Posterior vena cava (tissue), 2 donors: Measurements from ENCODE around the gene CELF4. TPM values are rescaled to one million over a fixed set of nuclear protein-coding genes. Genes with fewer than 3 reads are reported as not detected.
"Not testable (repeated sequence)": the region's sequence is repeated elsewhere in the genome, so short reads cannot be mapped to it uniquely, and the experiment has no call there.

Experiments used
- DNase-seq: peaks from one replicate; pipeline ENCODE4 v3.0.0-alpha.2; 2020; ENCODE audit warnings: low spot score
- intact Hi-C, 2 donors: fragments of 100-400 bp; cut with DNase I; formaldehyde crosslinking; loops; one replicate each; pipeline versions ENCODE4 v1.14.1 to v1.14.2; 2022 to 2023
- total RNA-seq, 2 donors: library from RNA; stranded (reverse); fragmentation: NEBNext Ultra II Directional; extraction: Animal tissue kit (Norgen Biotek cat#: 25700); gene quantifications; one replicate each; pipeline ENCODE4 v1.2.1, GENCODE V29; 2021
- donor health status: DM: yes; HTN: yes; CAD: no.
- donor health status: DM: yes; HTN: yes; CAD: no.

The CELF4 gene
- total RNA-seq, 2 donors from 2014 or later = not detected

DNA sequence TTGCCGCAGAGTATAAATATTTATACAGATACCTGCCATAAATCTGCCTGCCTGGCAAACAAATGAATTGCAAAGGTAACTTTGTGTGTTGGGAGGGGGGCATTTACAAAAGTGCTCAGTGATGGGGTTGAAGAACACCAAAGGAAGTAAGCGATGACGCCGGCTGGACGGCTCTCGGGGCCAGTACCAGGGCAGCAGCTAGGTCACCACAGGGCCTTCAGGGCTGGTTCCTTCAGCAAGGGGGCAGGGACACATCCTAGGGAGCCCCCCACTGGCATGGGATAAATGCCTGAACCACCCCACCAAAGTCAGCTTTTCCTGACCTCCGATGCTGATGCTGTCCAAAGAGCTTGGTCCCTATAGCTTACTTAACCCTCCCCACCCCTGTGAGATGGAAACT lies 190.4 kb downstream of the CELF4 start:
- intact Hi-C loops = no loop called here
- no peak for DNase-seq

DNA sequence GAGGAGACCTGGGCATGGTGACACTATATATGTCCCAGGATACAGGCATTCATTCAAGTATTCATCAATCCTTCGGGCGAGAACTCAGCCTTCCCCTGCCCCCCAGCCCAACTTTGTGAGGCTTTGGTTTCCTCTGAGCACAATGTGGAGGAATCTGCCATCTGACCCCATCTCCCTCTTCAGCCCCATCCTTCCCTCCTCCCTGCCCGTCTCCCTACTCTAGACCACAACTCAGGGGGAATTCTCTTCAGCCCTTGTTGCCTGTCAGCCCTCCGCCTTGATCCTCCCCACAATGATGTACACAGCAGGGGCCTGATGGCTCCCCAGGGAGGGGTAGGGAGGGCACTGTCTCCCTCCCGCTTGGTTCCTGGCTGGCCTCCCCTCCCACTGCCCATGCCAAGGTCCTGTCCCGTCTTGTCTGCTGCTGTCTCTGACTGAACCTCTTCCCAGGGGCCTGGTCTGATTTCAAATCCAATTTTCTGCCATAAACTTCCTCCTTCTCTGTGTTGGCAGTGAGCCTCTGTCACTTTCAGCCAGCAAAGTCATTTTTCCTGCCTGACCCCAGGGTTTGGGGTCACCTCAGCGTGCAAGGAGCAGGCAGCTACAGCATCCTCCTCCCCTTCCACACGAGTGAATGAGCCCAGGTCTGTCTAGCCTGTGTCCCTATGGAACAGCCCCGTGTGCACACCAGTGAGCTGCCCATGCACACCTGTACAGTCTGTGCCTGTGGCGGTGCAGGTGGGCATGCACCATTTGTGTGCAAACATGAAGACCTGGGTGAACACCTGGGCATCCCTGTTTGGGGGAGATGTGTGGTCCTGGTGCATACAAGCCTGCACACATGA lies 197.3 kb downstream of the CELF4 start:
- no peak for DNase-seq
- intact Hi-C loops = no loop called here

- no peak for DNase-seq
- intact Hi-C loops = no loop called here
These were observed 201.4 kb downstream of the CELF4 start for GRCh38 chr18:37364237-37364636.

GRCh38 chr18:37362158-37362890 lies 203.3 kb downstream of the CELF4 start:
- intact Hi-C loops = no loop called here
- DNase-seq = no peak

DNA sequence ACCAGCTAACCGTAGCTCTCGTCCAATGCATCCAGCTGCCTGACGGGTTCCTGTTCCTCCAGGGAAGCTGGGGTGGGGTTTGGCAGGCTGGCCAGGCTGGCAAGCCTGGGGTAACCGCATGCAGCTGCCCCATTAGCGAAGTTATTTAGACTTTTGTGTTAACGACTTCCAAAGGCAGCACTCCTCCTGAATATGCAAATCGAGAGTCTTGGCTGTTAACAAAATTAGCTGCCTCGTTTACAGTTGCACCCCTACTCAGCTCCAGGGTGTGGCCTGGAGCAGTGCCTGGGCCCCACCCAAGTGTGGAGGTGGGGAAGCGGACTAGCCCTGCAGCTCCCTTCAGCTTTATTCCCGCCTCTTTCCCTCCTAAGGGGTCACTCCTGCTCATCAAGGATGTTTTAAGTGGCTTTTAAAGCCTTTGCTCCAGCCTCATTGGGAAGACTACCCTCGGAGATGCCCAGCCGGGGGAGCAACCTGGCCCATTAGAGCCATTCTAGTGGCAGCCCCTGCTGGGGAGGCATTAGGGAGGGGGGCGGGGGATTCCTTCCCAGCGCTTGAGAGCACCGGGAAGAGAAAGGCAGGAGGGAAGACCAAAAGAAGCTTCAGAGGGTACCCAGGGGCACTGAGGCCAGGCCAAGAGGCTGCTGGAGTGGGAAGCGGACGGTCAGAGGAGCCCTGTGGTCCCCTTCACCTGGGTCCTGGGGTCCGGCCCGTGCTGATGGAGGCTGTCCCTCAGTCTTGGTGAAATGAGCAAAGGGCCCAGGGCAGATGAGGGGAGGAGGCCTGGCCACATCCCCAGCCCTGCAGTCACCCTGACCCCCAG lies 204.1 kb downstream of the CELF4 start:
- intact Hi-C loops = no loop called here
- no peak for DNase-seq

DNA sequence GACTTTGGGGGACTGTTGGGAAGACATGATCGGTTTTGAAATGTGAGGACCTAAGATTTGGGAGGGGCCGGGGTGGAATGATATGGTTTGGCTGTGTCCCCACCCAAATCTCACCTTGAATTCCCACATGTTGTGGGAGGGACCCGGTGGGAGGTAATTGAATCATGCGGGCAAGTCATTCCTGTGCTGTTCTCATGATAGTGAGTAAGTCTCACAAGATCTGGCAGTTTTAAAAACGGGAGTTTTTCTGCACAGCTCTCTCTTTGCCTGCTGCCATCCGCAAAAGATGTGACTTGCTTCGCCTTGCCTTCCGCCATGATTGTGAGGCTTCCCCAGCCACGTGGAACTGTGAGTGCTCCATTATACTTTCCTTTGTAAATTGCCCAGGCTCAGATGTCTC lies 207.5 kb downstream of the CELF4 start:
- intact Hi-C loops = not testable (repeated sequence)

GRCh38 chr18:37355772-37356171 lies 209.8 kb downstream of the CELF4 start:
- DNase-seq = no peak
- intact Hi-C loops = no loop called here

More for the DNA sequence above, 207.5 kb downstream of the CELF4 start:
- not testable (repeated sequence) for DNase-seq

GRCh38 chr18:37351110-37351509 lies 214.5 kb downstream of the CELF4 start:
- DNase-seq = no peak
- intact Hi-C loops = loop anchor here in 1 of 2 donors (1.0 kb wide), 1 partner anchor 46 kb away; no protein-coding TSS in a partner anchor

DNA sequence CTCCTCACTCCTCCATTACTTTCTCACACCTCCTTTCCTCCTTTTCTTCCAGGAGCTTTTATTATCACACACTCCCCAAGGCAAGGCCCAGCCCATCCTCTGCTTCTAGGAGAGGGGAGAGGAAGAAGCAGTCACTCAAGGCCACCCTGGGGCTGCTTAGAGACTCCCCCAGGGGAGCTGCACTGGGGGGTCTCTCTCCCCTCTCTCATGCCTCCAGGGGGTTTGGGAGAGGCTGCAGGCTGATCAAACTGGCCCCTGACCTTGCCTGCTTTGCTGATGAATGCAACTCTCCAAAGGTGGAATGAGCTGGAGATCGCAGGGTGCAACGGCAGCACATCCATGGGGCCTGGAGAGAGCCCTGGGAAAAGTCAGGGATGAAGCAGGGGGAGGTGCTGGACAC lies 216.9 kb downstream of the CELF4 start:
- intact Hi-C loops = loop anchor here (2.0 to 10.0 kb wide), 3 partner anchors 186 to 336 kb away; no protein-coding TSS in a partner anchor
- no peak for DNase-seq

- DNase-seq = no peak
- intact Hi-C loops = loop anchor here (5.0 to 10.0 kb wide), 2 partner anchors 189 to 191 kb away; no protein-coding TSS in a partner anchor
These were observed 219.6 kb downstream of the CELF4 start for GRCh38 chr18:37346048-37346447.

DNA sequence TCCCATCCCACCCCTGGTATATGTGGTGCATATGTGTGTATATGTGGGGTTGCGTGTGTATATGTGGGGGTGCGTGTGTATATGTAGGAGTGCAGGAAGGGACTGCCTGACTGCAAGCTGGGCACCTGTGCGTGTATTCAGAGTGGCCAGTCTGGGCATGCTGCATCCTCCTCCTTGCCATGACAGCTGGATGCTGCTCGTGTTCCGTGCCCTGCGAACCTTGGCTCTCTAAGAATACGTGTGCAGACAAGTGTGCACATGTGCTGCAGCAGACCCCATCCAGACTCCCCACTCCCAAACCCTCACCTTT lies 222.1 kb downstream of the CELF4 start:
- intact Hi-C loops = loop anchor here in 1 of 2 donors (10.0 kb wide), 1 partner anchor 191 kb away; no protein-coding TSS in a partner anchor

DNA sequence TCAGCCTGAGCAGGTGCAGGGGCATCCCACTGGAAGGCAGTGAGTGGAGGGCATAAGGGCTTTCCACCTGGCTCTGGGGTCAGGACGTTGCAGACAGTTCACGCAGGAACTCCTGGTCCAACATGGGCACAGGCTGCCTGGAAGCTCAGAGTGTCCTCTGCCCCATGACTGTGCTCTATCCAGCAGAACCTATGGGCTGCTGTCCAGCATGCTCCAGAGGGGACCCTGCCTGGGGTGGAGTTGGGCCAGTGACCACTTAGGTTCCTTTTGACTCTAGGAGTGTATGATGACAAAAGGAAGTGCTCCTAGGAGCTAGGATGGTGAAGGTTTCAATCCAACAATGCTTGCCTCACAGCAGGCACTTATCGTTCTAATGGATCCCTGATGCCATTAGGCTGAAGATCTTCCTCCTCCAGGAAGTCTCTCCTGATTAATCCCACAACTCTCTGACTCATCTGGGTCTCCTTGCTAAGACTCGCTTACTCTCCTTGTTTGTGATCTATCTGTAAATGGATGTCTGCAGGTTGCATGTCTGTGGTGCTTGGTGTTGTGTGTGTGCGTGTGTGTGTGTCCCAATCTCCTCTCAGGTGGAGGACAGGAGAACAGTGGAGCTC lies 224.0 kb downstream of the CELF4 start:
- no peak for DNase-seq
- intact Hi-C loops = loop anchor here in 1 of 2 donors (10.0 kb wide), 1 partner anchor 193 kb away; no protein-coding TSS in a partner anchor

More for the DNA sequence above, 222.1 kb downstream of the CELF4 start:
- no peak for DNase-seq

DNA sequence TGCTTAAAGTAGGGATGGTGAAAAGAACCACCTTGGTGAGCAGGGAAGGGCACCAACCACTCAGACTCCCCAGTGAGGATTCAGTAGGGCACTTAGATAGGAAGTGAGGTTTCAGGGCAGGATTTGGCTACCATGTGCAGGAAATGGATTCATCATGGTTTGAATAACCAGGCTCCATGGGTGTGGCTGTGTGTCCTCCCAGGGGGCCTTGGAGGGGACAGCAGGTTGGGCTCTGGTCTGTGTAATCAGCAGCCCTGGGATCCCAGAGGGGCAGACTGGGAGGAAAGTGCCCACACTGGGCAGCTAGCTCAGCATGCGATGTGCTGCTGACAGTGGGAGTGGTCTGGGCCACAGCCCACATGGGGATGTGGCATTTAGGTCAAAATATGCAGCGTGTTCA lies 224.6 kb downstream of the CELF4 start:
- intact Hi-C loops = loop anchor here in 1 of 2 donors (10.0 kb wide), 1 partner anchor 194 kb away; no protein-coding TSS in a partner anchor

GRCh38 chr18:37339701-37340215 lies 225.8 kb downstream of the CELF4 start:
- DNase-seq = no peak
- intact Hi-C loops = loop anchor here in 1 of 2 donors (10.0 kb wide), 1 partner anchor 195 kb away; no protein-coding TSS in a partner anchor

More for the DNA sequence above, 224.6 kb downstream of the CELF4 start:
- no peak for DNase-seq

GRCh38 chr18:37336568-37337285 lies 228.9 kb downstream of the CELF4 start:
- no peak for DNase-seq
- intact Hi-C loops = no loop called here

GRCh38 chr18:37335409-37335736 lies 230.2 kb downstream of the CELF4 start:
- intact Hi-C loops = no loop called here
- DNase-seq = no peak

DNA sequence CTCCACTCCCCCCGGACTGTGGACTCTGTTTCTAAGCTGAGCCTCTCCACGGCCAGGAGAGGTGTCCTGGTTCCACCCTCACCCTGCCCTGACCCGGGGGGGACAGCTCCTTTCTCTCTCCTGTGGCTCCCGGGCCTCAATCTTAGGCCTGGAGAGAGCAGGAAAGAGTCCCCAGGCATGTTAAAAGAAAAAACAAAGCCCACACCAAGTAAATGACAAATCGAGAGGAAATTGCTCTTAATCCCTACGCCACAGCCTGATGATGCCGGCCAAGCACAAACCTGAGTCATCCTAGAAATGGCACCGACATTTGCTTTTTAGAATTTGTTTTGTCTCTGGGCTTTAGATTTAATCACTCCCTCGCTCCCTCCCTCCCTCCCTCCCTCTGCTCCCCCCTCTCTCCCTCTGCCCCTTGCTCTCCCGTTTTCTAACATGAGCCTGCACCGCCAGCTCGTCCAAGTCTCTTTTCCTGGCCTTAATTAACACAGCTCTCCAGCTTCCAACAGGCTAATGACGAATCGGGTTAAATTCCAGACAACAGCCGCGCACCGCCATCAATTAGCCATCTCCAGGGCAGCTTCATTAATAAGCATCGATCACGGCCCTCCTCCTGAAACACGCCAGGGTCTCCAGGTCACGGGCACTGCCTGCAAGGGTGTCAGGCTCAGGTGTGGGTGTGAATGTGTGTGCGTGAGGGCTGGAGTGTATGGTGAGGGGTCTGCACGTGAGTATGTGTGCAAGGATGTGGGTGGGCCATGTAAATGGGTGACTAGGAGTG lies 230.8 kb downstream of the CELF4 start:
- no peak for DNase-seq
- intact Hi-C loops = no loop called here
